GM23338 (cell line): ENCODE results near the gene GOSR1. TPM values are rescaled to one million over a fixed set of nuclear protein-coding genes. Genes with fewer than 3 reads are reported as not detected.

ENCODE experiments used
- ATAC-seq: fragments of 200-7000 bp; cut with Tn5 transposase; 3 replicates; pipeline ENCODE4 v1.9.1; 2020
- DNase-seq: peaks from one replicate; pipeline ENCODE4 v3.0.0-alpha.2; 2015; ENCODE audit warnings: low spot score
- H2AFZ ChIP-seq: fragments of 200-600 bp; sonication (generic); 2 replicates; pipeline ENCODE4 v1.8.0; 2016; ENCODE audit warnings: antibody characterized with exemption, mild to moderate bottlenecking, moderate library complexity
- H3F3A ChIP-seq: fragments of 200-600 bp; sonication (generic); replicated peaks from 2 replicates; pipeline ENCODE4 v1.8.0; 2017; ENCODE audit warnings: antibody characterized with exemption, mixed run types, low read depth
- H3K27ac ChIP-seq: fragments of 200-600 bp; sonication (generic); 2 replicates; pipeline ENCODE4 v1.6.1; 2016; ENCODE audit warnings: low read depth
- H3K27me3 ChIP-seq: fragments of 200-600 bp; sonication (generic); 2 replicates; pipeline ENCODE4 v1.8.0; 2016; ENCODE audit warnings: mild to moderate bottlenecking, mixed run types, moderate library complexity; ENCODE audit not compliant: insufficient read depth
- H3K36me3 ChIP-seq: fragments of 200-600 bp; sonication (generic); 2 replicates; pipeline ENCODE4 v1.8.0; 2016; ENCODE audit warnings: mild to moderate bottlenecking; ENCODE audit not compliant: insufficient read depth
- H3K4me1 ChIP-seq: fragments of 200-600 bp; sonication (generic); 2 replicates; pipeline ENCODE4 v1.8.0; 2016; ENCODE audit warnings: mild to moderate bottlenecking, moderate library complexity; ENCODE audit not compliant: insufficient read depth
- H3K4me2 ChIP-seq: fragments of 200-600 bp; sonication (generic); 2 replicates; pipeline ENCODE4 v1.7.1; 2017; ENCODE audit warnings: mixed run types
- H3K4me3 ChIP-seq: fragments of 200-600 bp; sonication (generic); 2 replicates; pipeline ENCODE4 v1.6.1; 2016; ENCODE audit warnings: mixed run types
- H3K79me2 ChIP-seq: fragments of 200-600 bp; sonication (generic); replicated peaks from 2 replicates; pipeline ENCODE4 v1.8.0; 2017; ENCODE audit warnings: mild to moderate bottlenecking; ENCODE audit not compliant: insufficient read depth
- H3K9me2 ChIP-seq: fragments of 200-600 bp; sonication (generic); 2 replicates; pipeline ENCODE4 v1.8.0; 2017; ENCODE audit not compliant: insufficient read depth
- H4K20me1 ChIP-seq: fragments of 200-600 bp; sonication (generic); replicated peaks from 2 replicates; pipeline ENCODE4 v1.8.0; 2017; ENCODE audit warnings: mild to moderate bottlenecking; ENCODE audit not compliant: insufficient read depth
- H3K27ac Mint-ChIP-seq: 2 replicates; pipeline ENCODE4 v1.8.0; 2020; ENCODE audit warnings: inconsistent platforms, mild to moderate bottlenecking, moderate library complexity, mixed read lengths
- H3K27me3 Mint-ChIP-seq: 3 replicates; pipeline ENCODE4 v1.8.0; 2022; ENCODE audit warnings: low read depth, mild to moderate bottlenecking, moderate library complexity, mixed read lengths, inconsistent platforms; ENCODE audit not compliant: insufficient read depth, poor library complexity
- H3K36me3 Mint-ChIP-seq: 3 replicates; pipeline ENCODE4 v1.8.0; 2021; ENCODE audit warnings: low read depth, mild to moderate bottlenecking, inconsistent platforms, moderate library complexity, mixed read lengths
- H3K4me1 Mint-ChIP-seq: 3 replicates; pipeline ENCODE4 v1.8.0; 2020; ENCODE audit warnings: mild to moderate bottlenecking, inconsistent platforms, mixed read lengths
- H3K4me3 Mint-ChIP-seq: 3 replicates; pipeline ENCODE4 v1.8.0; 2021; ENCODE audit warnings: moderate library complexity, mild to moderate bottlenecking, inconsistent platforms, mixed read lengths
- H3K9me3 Mint-ChIP-seq: 3 replicates; pipeline ENCODE4 v1.8.0; 2020; ENCODE audit warnings: moderate library complexity, mild to moderate bottlenecking, inconsistent platforms, mixed read lengths
- CREB1 ChIP-seq: fragments of 250-450 bp; sonication (Bioruptor Pico); IDR thresholded peaks from 2 replicates; pipeline ENCODE4 v1.5.0; 2020; ENCODE audit warnings: low read depth, mild to moderate bottlenecking, moderate library complexity
- EZH2 ChIP-seq: fragments of 200-600 bp; sonication (generic); IDR thresholded peaks from one replicate; pipeline ENCODE4 v1.8.0; 2017; ENCODE audit warnings: antibody characterized with exemption, mild to moderate bottlenecking, low read depth; ENCODE audit not compliant: unreplicated experiment
- EZH2phosphoT487 ChIP-seq: fragments of 200-600 bp; sonication (generic); IDR thresholded peaks from one replicate; pipeline ENCODE4 v1.8.1; 2018; ENCODE audit warnings: antibody characterized with exemption; ENCODE audit not compliant: unreplicated experiment
- JUNB ChIP-seq: IDR thresholded peaks from one replicate; pipeline ENCODE4 v1.6.1; 2016; ENCODE audit warnings: antibody characterized with exemption; ENCODE audit not compliant: unreplicated experiment
- NANOG ChIP-seq: IDR thresholded peaks from 2 replicates; pipeline ENCODE4 v1.6.1; 2016; ENCODE audit warnings: antibody characterized with exemption, borderline replicate concordance
- POLR2AphosphoS5 ChIP-seq: IDR thresholded peaks from 2 replicates; pipeline ENCODE4 v1.6.1; 2016; ENCODE audit warnings: antibody characterized with exemption, low read depth
- STAT1 ChIP-seq: IDR thresholded peaks from one replicate; pipeline ENCODE4 v1.6.1; 2016; ENCODE audit warnings: antibody characterized with exemption; ENCODE audit not compliant: unreplicated experiment
- ZNF114 ChIP-seq: fragments of 250-450 bp; sonication (Bioruptor Pico); IDR thresholded peaks from 2 replicates; pipeline ENCODE4 v1.5.0; 2020; ENCODE audit warnings: mild to moderate bottlenecking, moderate library complexity
- ZNF331 ChIP-seq: fragments of 250-450 bp; sonication (Bioruptor Pico); IDR thresholded peaks from 2 replicates; pipeline ENCODE4 v1.5.0; 2020; ENCODE audit warnings: low read depth, mild to moderate bottlenecking, moderate library complexity
- ZNF462 ChIP-seq: fragments of 250-450 bp; sonication (Bioruptor Pico); IDR thresholded peaks from 2 replicates; pipeline ENCODE4 v1.5.0; 2020; ENCODE audit warnings: mild to moderate bottlenecking, moderate library complexity
- long read RNA-seq: library from polyadenylated mRNA; unstranded; transcript quantifications from one replicate; pipeline ENCODE4 v2.0.0, GENCODE V29; 2020; ENCODE audit not compliant: unreplicated experiment
- polyA plus RNA-seq: library from polyadenylated mRNA; unstranded; fragments of >200 nt; fragmentation: Nextera tagmentation; extraction: Ambion mirVana; gene quantifications from 2 replicates; pipeline ENCODE4 v1.2.1, GENCODE V29; 2016
- total RNA-seq: library from RNA; depleted of rRNA; stranded (reverse); fragments of >200 nt; shearing (Covaris generic); gene quantifications from 2 replicates; pipeline ENCODE4 v1.2.3, GENCODE V29; 2014; rRNA removed
- TF ChIP-seq, protein P1 (sequence below): IDR thresholded peaks from 2 replicates; pipeline ENCODE4 v1.6.1; 2016; ENCODE audit warnings: antibody characterized with exemption
- TF ChIP-seq, protein P2 (sequence below), 2 experiments: fragments of 200-600 bp in 1 of 2; sonication (generic) in 1 of 2; conservative IDR thresholded peaks; 2 replicates each; pipeline versions ENCODE4 v1.5.1 to v1.6.1; 2016 to 2017; ENCODE audit warnings: antibody characterized with exemption in 2 of 2, low read depth in 2 of 2, mild to moderate bottlenecking in 2 of 2, moderate library complexity in 1 of 2
- TF ChIP-seq, protein P3 (sequence below): IDR thresholded peaks from one replicate; pipeline ENCODE4 v1.6.1; 2018; ENCODE audit warnings: antibody characterized with exemption; ENCODE audit not compliant: unreplicated experiment

Gene GOSR1
- total RNA-seq (33.4 and 46.6 TPM in 2 replicates), polyA plus RNA-seq (60.5 and 74.1 TPM in 2 replicates)
- long read RNA-seq, full-length matches to known transcripts: 27 of 36 reads
- long read RNA-seq, partial matches to known transcripts: 2 of 36 reads
- long read RNA-seq, other reads (novel, unspliced or antisense): 7 of 36 reads

- Histone ChIP-seq H2AFZ (peak within 1 kb of the TSS; percentile 83), H3F3A (0 out of 2 replicates have a peak, but pooled peaks cover 3% of the 10 kb centered on the region), H3K4me3 (peak within 1 kb of the TSS; percentile 82), H3K79me2 (peaks cover 27% of the 10 kb centered on the region), H3K27ac (peak within 1 kb of the TSS; percentile 93), H3K4me1 (no peaks in the 10 kb centered on the region), H3K36me3 (peaks cover 3% of the 10 kb centered on the region; the same call in 1 of the 2 replicates), H3K9me2 (no peaks in the 10 kb centered on the region), H3K27me3 (no peaks in the 10 kb centered on the region), H4K20me1 (peaks cover 2% of the 10 kb centered on the region; the same call in 1 of the 2 replicates), H3K4me2 (peak within 1 kb of the TSS; percentile 91)
- Mint-ChIP-seq H3K4me3 (peak within 1 kb of the TSS; percentile 96), H3K36me3 (peaks cover 16% of the 10 kb centered on the region), H3K27me3 (peaks cover 4% of the 10 kb centered on the region), H3K9me3 (no peaks in the 10 kb centered on the region), H3K4me1 (peaks cover 12% of the 10 kb centered on the region; the same call in 2 of the 3 replicates), H3K27ac (peak within 1 kb of the TSS; percentile 97)
- TF ChIP-seq POLR2AphosphoS5 (peak; percentile 97), EZH2phosphoT487 (no peak), STAT1 (no peak), JUNB (no peak), ZNF331 (CRISPR knock-in tag) (no peak), ZNF462 (CRISPR knock-in tag) (no peak), CREB1 (peak; percentile 78), EZH2 (no peak), NANOG (no peak), ZNF114 (CRISPR knock-in tag) (no peak)
- TF ChIP-seq, protein P1, sequence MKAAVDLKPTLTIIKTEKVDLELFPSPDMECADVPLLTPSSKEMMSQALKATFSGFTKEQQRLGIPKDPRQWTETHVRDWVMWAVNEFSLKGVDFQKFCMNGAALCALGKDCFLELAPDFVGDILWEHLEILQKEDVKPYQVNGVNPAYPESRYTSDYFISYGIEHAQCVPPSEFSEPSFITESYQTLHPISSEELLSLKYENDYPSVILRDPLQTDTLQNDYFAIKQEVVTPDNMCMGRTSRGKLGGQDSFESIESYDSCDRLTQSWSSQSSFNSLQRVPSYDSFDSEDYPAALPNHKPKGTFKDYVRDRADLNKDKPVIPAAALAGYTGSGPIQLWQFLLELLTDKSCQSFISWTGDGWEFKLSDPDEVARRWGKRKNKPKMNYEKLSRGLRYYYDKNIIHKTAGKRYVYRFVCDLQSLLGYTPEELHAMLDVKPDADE: peak; percentile 81
- TF ChIP-seq, protein P2, sequence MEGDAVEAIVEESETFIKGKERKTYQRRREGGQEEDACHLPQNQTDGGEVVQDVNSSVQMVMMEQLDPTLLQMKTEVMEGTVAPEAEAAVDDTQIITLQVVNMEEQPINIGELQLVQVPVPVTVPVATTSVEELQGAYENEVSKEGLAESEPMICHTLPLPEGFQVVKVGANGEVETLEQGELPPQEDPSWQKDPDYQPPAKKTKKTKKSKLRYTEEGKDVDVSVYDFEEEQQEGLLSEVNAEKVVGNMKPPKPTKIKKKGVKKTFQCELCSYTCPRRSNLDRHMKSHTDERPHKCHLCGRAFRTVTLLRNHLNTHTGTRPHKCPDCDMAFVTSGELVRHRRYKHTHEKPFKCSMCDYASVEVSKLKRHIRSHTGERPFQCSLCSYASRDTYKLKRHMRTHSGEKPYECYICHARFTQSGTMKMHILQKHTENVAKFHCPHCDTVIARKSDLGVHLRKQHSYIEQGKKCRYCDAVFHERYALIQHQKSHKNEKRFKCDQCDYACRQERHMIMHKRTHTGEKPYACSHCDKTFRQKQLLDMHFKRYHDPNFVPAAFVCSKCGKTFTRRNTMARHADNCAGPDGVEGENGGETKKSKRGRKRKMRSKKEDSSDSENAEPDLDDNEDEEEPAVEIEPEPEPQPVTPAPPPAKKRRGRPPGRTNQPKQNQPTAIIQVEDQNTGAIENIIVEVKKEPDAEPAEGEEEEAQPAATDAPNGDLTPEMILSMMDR (conservative IDR thresholded peaks at IDR 0.05; ENCODE audit: low read depth in 2 of 2): peak; percentile 71 to 84
- TF ChIP-seq, protein P3, sequence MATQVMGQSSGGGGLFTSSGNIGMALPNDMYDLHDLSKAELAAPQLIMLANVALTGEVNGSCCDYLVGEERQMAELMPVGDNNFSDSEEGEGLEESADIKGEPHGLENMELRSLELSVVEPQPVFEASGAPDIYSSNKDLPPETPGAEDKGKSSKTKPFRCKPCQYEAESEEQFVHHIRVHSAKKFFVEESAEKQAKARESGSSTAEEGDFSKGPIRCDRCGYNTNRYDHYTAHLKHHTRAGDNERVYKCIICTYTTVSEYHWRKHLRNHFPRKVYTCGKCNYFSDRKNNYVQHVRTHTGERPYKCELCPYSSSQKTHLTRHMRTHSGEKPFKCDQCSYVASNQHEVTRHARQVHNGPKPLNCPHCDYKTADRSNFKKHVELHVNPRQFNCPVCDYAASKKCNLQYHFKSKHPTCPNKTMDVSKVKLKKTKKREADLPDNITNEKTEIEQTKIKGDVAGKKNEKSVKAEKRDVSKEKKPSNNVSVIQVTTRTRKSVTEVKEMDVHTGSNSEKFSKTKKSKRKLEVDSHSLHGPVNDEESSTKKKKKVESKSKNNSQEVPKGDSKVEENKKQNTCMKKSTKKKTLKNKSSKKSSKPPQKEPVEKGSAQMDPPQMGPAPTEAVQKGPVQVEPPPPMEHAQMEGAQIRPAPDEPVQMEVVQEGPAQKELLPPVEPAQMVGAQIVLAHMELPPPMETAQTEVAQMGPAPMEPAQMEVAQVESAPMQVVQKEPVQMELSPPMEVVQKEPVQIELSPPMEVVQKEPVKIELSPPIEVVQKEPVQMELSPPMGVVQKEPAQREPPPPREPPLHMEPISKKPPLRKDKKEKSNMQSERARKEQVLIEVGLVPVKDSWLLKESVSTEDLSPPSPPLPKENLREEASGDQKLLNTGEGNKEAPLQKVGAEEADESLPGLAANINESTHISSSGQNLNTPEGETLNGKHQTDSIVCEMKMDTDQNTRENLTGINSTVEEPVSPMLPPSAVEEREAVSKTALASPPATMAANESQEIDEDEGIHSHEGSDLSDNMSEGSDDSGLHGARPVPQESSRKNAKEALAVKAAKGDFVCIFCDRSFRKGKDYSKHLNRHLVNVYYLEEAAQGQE: no peak
- ATAC-seq: peak; percentile 99
- peak; percentile 99 for DNase-seq
Observed at GRCh38 chr17:30477083-30477773, at the start of gene GOSR1. TSS of gene GOSR1 (plus strand) at chr17:30477408. CDS start at chr17:30477434, 26 bp downstream.
